IPS DF 19.7 (cell line): ENCODE results near the gene SOAT2.

Source experiments
- DNase-seq: peaks from one replicate; pipeline ENCODE4 v3.0.0-alpha.2; 2013; ENCODE audit warnings: low read depth, low spot score

Gene SOAT2

DNA sequence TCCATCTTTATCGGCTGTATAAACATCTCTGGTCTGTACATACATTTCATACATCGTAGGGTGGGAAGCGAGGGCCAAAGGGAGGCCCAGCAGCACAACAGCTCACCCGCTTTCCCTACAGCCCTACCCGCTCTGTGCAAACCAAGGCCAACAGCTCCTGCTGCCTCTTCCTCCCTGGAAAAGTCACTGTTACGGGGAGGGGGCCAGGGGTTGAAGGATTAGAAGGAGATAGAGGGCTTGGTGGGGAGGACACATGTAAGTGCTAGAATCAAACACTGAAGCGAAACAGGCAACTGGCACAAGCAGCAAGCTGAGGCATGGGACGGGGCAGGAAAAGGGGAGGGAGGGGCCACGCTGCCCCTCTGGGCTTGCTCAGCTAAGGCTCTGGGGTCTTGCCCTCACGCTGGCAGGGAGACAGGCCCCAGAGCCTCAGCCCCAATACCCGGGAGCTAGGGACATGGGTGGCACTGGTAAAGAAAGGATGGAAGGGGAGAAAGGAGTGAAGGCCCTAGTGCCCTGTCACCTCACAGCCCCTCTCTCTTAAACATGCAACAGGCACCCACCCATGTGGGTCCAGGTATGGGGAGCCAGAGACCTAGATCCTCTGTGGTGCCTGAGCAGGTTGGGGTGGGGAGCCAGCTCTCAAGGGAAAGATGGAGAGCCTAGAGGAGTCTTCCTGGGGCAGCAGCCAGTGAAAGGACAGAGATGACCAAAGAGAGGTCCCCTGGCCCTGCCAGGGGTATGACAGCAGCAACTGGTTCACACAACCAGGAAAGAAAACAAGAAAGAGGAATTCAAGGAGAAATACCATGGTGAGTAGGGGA lies 38.5 kb upstream of the SOAT2 start:
- no peak for DNase-seq

DNA sequence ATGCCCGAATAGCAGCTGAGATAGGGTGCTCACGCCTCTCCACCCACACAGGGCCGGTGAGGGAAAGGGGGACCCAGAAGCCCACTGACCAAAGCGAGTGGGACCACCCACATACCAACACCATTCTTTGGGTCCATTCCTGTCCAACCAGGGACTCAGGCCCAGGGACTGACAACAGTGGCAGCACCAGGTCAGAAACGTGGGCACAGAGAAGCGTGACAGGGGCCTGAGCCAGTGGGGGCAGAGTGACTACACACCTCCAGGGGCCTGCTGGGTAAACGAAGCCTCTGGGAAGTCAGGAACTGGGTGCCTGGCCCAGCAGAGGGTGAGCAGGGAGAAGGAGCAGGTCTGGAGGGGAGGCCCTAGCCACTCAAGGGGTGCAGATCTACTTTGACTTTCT lies 37.8 kb upstream of the SOAT2 start:
- DNase-seq: no peak

DNA sequence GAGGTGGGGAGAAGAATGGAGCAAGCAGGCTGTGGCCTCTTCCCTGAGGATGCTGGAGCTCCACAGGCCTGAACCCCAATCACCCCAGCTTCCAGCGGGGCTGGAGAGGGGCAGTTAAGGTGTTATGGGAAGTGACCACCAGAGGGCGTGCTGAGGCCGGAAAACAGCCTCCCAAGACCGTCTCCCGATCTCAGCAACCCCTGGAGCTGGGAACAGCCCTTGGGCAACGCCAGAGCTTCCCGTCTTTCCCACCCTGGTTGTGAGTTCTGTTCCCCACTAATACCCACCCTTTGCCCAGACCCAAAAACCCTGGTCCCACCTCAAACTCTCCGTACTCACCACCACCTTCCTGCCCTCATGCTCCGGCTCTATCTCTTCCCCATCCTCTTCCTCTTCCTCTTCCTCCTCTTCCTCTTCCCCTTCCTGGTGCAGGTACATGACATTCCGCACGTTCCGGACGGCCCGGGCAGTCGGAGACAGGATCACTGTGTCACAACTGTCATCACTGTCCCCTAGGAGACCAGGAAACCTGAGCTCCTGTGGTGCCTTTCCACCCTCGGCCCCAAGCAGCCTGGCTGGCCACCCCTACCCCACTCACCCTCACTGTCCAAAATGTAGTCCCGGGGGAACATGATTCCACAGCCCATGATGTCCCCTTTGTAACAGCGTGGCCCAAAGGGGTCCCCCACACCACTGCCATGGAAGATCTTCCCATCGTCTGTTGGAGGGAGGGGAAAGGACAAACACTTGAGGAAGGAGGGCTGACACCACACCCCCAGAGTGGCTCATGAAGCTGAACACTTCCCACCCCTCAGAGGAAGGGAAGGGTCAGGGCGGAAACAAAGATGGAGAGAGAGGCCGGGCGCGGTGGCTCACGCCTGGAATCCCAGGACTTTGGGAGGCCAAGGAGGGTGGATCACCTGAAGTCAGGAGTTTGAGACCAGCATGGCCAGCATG lies 37.0 kb upstream of the SOAT2 start:
- no peak for DNase-seq

DNA sequence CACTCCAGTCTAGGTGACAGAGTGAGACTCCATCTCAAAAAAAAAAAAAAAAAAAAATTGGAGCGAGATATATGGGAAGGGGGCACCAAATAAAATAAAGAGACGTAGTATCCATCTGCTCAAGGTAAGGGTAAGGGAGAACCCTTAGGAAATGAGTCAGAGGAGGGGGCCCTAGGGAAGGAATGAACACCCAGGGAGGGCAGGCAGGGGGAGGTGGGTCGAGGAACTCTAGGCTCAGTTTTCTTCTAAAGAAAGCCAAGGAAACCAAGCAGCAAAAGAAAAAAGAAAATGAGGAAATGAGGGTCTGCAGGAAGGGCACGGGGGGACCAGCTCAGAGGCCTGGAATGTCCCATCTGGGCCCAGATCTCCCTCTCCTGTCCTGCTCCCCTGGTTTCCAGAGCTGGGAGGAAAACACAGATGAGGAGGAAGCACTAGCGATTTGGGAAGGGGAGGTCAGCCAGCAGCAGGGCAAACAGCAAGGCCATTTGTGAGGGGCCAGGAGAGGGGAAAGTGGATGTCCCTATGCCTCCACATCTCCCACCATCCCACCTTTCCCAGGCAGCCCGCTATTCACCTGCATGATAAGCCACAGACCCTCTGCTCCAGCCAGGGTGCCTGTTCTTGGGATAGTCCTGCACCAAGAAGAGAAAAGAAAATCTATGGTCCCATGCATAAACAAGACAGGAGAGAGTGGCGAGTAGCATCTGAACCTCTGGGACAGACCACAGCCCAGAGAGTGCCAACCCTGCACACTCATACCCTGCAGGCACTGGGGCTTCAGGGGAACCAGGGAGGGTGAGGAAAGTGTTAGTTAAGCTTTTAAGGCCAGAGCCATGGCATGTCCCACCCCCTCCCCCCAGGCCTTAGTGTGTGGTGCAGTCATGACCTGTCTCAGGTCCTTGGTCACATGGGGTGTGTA lies 36.0 kb upstream of the SOAT2 start:
- DNase-seq: no peak

DNA sequence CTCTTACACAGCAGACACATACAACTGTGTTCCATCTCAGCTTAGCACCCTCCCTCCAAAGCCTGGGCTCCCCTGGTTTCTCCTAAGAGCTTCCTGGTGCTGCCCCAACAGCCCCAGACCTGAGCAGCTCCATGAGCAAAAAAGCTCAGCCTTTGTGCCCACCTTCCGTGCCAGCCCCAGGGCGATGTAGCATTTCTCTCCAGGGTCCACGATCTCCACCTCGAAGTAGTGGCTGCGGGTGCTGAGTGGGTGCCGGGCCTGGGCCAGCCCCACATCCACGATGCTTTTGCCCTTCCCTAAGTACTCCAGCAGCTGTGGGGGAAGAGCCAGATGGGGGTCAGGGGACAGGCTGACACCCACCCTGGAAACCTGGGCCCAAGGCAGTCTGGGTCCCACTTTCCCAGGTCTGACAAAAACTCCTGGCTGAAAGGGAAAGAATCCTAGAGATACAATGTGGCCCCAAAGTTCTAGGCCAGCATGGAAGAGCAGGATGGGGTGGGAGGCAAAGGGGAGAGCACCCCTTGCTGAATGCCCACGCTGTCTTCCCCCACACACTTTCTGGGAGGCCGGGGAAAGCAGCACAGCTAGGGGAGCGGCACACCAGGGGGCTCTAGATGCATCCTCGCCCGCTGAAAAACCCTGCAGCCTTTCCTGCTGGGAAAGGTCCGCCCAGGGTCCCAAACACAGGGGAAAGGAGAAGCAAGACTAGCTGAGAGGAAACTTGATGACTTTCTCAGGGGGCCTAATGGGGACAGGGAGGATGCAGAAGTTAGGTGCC lies 35.1 kb upstream of the SOAT2 start:
- no peak for DNase-seq

DNA sequence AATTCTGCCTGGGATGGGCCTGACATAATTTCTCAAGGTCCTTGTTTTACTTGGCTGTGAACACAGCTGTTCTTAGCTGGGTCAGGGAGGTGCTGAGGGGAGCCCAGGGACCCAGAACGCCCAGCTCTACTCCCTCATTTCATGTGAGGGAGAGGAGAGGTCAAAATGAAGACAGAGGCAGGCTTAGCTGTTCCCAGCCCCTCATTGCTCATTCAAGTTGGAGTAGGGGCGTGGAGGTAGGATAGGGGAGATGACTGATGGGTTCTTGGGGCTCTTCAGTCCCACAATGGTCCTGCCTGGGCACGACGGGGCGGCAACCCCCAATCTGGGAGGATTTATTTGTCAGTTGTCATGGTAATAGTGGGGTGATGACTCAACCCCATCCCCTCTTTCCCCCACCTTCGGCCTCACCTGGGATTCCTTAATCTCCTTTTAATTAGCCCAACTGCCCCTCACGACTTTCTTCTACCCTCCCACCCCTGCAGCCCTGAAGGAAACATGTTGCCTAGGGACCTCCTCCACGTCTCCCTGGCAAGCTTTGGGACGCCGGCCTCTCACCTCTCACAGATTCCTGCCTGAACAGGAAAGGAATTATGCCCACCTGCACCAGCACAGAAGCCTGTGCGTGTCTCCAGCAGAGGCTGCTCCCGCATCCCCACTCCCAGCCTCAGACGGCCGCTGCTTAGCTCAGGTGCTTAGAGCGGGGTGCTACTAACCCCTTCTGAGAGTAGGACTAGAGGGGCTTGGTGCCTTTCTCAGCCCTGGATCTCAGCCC lies 34.3 kb upstream of the SOAT2 start:
- no peak for DNase-seq

DNA sequence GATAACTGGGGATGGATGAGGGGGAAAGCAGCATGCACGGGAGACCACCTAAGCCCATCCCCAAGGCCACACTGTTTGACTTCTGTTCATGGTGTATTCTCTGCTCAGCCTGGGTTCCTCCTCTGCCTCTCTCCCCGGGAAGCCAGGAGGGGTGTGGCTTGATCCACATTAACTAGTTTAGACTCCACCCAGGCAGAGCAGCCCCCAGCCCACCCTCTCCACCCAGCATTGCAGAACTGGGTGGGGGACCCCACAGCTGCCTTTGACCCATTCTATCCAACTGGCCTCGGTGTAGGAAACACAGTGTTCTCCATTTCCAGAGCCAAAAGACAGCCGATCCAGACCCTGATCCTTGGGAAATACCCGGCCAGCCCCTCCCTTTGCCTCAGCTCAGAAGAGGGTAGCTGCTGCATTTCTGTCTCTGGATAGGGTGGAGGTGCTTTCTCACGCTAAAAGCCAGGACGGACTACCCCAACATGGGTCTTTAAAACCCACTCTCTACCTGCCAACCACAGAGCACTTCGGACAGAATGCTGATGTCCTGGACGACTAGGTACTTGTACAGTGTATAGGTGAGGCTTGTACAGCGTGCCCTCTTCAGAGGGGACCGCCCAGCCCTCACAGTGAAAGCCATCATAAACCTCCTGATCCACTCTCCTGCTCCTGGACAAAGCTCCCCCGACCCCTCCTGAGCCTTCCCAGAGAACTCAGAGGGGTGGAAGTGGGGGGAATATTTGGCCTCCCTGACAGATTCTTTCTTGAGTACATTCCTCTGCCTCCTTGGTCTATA lies 33.5 kb upstream of the SOAT2 start:
- no peak for DNase-seq

DNA sequence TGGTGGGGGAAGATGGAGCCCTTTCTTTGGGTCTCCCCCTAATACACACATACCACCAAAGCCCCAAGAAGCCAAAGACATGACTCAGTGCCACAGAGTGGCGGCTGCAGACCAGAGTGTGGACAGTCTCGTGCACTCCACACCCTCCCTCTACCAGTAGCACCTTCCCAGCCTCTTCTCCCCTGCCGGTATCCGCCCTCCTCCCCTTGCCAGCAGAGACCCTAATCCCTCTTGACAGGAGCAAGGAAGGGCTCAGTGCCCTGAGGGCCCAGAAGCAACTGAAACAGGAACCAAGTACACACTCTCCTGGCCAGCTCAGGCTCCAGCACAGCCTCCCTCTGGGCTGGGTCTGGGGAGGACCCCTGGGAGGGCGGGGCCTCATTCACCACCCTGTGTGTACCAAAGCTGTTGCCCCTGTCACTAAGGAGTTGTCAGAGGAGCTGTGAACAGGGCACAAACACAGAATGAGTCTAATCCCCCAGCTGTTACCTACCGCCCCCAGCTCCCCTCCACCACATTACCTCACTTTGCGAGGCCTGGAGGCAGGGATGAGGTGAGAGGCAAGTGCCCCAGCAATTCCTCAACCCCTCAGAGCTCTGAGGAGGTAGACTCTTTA lies 32.3 kb upstream of the SOAT2 start:
- DNase-seq: no peak

DNA sequence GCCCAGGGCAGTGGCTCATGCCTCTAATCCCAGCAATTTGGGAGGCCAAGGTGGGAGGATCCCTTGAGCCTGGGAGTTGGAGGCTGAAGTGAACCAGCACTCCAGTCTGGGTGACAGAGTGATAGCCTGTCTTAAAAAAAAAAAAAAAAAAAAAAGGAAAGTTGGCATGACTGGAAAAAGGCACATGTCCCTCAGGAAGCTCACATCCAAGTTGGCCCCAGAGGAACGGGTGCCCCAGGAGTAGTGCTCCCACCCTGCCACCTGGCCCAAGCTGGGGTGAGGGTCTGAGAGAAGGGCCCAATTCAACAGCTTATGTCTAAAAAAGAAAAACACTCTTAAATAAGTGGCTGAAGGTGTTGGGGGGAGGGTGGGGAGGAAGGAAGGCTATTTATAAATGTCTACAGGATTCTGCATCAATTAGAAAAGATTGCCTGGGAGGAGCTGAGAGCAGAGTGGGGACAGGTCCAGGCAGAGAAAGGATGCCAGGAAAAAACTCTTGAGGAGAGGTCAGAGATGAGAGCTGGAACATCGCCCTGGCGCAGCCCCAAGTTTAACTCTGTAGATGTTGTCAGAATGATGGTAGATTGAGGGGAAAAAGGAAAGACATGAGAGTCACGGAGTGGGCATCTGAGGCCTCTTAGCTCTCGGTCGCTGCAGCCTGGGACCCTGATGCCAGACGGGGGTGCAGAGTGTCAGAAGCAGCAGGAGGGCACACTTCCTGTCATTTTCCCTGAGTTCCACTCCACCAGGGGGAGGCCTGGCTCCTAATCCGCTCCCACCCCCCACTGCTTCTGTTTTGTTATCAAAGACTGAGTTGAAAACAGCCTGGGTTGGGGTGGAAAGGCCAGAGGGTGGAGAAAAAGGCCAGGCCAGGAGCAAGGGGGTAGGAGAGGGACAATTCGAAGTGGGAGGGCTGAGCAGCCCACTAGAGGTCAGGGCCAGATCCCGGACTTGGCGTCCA lies 31.4 kb upstream of the SOAT2 start:
- no peak for DNase-seq

DNA sequence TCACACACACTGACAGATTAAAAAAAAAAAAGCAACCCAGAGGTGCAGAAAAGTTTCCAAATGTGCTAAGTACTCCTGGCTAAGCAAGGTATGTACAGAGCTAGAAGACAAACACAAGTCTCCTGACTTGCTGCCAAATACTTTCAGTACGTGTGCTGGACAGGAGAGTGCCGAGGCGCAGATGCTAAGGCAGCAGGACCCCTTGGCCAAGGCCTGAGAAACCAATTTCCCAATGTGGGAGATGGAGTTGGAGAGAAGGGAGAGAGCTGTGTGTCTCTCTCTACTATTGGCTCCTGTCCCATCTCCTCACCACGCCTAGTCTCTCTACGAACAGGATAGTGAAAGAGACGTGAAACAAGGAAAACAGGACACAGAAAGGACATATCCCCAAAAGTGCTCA lies 29.4 kb upstream of the SOAT2 start:
- no peak for DNase-seq

DNA sequence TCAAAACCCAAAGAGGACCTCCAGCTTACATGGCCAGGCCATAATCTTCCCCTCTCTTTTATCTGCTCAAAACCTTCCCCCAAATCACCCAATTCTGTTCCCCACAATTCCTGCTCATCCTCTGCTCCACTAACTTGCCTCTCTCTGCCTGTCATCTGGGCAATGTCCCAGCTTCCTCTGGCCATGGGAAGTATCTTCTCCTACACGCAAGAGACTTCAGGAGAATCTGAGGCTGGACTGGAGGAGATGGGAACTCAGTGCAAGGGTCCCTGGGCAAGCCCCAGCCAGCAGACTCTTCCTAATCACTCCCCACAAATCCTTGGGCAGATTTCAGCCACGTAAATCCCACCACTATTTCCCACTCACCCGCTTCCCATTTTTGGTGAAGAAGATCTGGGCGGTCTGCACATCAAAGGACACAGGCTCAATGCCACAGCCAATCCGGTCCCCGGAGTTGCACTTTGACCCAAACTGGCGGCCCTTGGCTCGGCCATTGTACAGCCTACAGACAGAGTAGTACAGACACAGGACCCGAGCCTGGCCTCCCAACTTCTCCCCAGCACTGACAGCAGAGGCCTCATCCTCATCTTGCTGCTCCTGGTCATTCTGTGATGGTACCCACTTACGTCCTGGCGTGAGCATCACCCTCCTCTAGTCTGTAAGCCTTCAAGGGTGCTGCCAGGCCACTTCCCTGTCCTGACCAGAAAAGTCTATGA lies 28.8 kb upstream of the SOAT2 start:
- DNase-seq: no peak

DNA sequence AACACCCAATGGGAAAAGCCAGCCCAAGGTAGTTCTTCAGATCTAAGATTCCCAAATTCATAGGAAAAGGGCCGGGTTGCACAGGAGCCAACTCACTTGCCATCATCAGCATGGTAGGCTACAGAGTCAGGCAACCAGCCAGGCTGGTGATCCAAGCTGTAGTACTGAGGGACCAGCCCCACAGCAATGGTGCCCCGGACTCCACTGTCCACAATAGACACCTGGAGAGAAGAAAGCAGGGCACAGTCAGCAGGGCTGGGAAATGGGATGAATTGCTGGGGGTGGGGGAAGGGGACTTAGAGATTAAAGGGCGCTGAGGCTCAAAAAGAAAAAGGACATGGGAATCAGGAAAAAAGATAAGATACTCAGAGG lies 28.3 kb upstream of the SOAT2 start:
- DNase-seq: no peak

DNA sequence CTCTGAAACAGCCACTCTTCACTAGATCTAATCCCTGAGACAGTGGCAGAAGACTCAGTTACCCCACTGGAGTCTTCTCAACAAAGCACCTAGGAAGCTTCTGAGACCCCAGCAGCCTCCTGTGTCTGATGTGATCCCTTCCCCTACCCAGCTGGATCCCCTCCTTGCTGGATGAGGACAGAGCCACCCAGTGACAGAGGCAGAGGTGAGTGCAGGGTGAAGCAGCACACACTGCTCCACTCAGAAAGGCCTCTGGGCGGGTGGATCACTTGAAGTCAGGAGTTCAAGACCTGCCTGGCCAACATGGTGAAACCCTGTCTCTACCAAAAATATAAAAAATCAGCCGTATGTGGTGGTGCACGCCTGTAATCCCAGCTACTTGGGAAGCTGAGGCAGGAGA lies 26.8 kb upstream of the SOAT2 start:
- no peak for DNase-seq

DNA sequence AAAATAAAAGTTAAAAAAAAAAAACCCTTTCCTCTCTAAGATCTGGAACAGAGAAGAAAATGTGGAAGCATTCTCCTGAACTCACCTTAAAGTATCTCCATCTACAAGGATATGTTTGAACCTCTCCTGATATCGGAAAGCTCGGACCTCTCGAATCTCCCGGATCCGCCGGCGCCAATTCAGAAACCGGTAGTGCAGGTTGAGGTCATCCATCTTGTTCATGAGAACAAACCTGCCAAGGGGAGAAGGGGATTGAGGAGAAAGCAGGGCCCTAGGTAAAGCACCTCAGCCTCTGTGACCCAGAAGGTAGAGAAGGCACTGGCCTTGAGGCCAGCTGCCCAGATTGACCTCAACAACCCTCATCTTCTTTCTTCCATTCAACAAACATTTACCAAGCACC lies 26.3 kb upstream of the SOAT2 start:
- no peak for DNase-seq

DNA sequence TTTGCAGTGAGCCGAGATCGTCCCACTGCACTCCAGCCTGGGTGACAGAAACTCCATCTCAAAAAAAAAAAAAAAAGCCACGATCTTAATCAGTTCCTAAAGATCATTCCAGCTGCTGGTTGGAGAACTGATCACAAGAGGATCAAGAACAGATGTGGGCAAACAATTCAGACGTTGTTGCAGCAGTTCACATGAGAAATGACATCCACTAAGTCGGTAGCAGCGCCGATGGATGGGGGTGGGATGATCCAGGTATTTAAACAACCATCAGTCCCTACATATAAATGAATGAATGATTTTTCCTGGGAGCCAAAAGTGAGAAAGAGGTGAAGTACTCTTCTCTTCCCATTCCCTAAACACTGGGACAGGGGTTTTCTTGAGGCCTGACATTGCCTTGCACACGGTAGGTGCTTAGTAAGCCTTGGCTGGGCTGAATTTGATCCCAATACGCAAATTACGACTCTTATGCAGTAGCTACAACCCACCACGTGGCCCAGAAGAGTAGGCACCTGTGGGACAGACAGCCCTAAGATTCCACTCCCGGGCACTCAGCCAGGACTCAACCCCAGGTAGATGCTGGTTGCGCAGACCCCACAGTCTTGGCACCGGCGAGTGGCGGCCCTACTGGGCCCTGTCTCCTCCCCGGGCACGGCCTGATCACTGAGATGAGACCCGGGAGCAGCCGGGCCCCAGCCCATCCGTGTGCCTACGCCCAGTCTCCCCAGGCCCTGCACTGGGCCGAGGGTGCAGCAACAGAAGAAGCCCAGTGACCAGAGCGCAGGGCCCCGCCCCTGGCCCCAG lies 24.7 kb upstream of the SOAT2 start:
- no peak for DNase-seq
